IPS-NIHi7 (cell line): ENCODE measurements around the gene MPL.
"Not testable (repeated sequence)": the region's sequence is repeated elsewhere in the genome, so short reads cannot be mapped to it uniquely, and the experiment has no call there.

Experiments
- DNase-seq: peaks from one replicate; pipeline ENCODE4 v3.0.0; 2012; ENCODE audit warnings: mixed read lengths; ENCODE audit errors: extremely low spot score

MPL gene

GRCh38 chr1:43377831-43378230, 40.2 kb downstream of the MPL start:
- DNase-seq, result no peak

GRCh38 chr1:43379476-43379875, 41.9 kb downstream of the MPL start:
- DNase-seq, result no peak

GRCh38 chr1:43381612-43382011, 44.0 kb downstream of the MPL start:
- no peak for DNase-seq

GRCh38 chr1:43382027-43382779, 44.6 kb downstream of the MPL start:
- DNase-seq, result no peak

GRCh38 chr1:43383449-43383848, 45.8 kb downstream of the MPL start:
- DNase-seq, result no peak

- no peak for DNase-seq
Measured at GRCh38 chr1:43386676-43387075, 49.1 kb downstream of the MPL start.

GRCh38 chr1:43387976-43388599, 50.5 kb downstream of the MPL start:
- DNase-seq, result no peak

GRCh38 chr1:43388613-43389012, 51.0 kb downstream of the MPL start:
- no peak for DNase-seq

GRCh38 chr1:43389326-43390313, 52.0 kb downstream of the MPL start, which contains the start of the genes MED8 and SZT2:
TSS of gene MED8 (minus strand) at chr1:43389800. CDS start at chr1:43389764, 36 bp downstream.
TSS of gene SZT2 (plus strand) at chr1:43389899. CDS start at chr1:43389969, 70 bp downstream.
- peak; percentile 98 for DNase-seq

GRCh38 chr1:43392702-43393101, 55.1 kb downstream of the MPL start:
- no peak for DNase-seq

- DNase-seq, result no peak
Measured at GRCh38 chr1:43395523-43395922, 57.9 kb downstream of the MPL start.

- no peak for DNase-seq
Measured at GRCh38 chr1:43396059-43396458, 58.4 kb downstream of the MPL start.

GRCh38 chr1:43398227-43398626, 60.6 kb downstream of the MPL start:
- DNase-seq, result no peak

- not testable (repeated sequence) for DNase-seq
Measured at GRCh38 chr1:43400441-43400840, 62.8 kb downstream of the MPL start.

GRCh38 chr1:43402089-43402865, 64.7 kb downstream of the MPL start:
- no peak for DNase-seq
